Right atrium auricular region (tissue), 2 donors: ENCODE results near the gene CACNA2D3. TPM values are rescaled to one million over a fixed set of nuclear protein-coding genes. Genes with fewer than 3 reads are reported as not detected.

Experiments
- DNase-seq: peaks from one replicate; pipeline ENCODE4 v3.0.0-alpha.2; 2019; ENCODE audit warnings: low spot score
- H3K27ac ChIP-seq, 2 donors: fragments of 200-600 bp; sonication (generic); 1 replicate in 1 of 2; 2 replicates in 1 of 2; pipeline ENCODE4 v1.5.1; 2016 to 2019
- H3K27me3 ChIP-seq, 2 donors: fragments of 200-600 bp; sonication (generic); one replicate each; pipeline versions ENCODE4 v1.5.1 to v1.6.0; 2017 to 2019
- H3K36me3 ChIP-seq: fragments of 200-600 bp; sonication (generic); one replicate; pipeline ENCODE4 v1.5.1; 2016
- H3K4me1 ChIP-seq, 2 donors: fragments of 200-600 bp; sonication (generic); one replicate each; pipeline versions ENCODE4 v1.5.1 to v1.6.0; 2017 to 2019
- H3K4me3 ChIP-seq, 2 donors: fragments of 200-600 bp; sonication (generic); 1 replicate in 1 of 2; 2 replicates in 1 of 2; pipeline ENCODE4 v1.5.1; 2017 to 2019; ENCODE audit warnings: mild to moderate bottlenecking in 1 of 2, moderate library complexity in 1 of 2
- H3K9me3 ChIP-seq, 2 donors: fragments of 200-600 bp; sonication (generic); one replicate each; pipeline ENCODE4 v1.5.1; 2019
- total RNA-seq, 2 donors: library from RNA; depleted of rRNA; stranded (reverse); fragments of >200 nt; gene quantifications; one replicate each; pipeline ENCODE4 v1.1.0, GENCODE V29; 2016
- TF ChIP-seq, protein P1 (sequence below), 2 donors: fragments of 200-600 bp; sonication (generic); IDR thresholded peaks; one replicate each; pipeline ENCODE4 v1.5.1; 2019; ENCODE audit warnings: antibody characterized with exemption in 2 of 2

Gene CACNA2D3
- total RNA-seq, 2 donors from 2014 or later = 10.9 to 17.2 TPM

- Histone ChIP-seq H3K36me3 (no peaks in the 10 kb centered on the region), H3K27ac (no peak overlapping the region), H3K4me1 (peaks cover 0 to 7% of the 10 kb centered on the region in 2 donors), H3K4me3 (no peak overlapping the region), H3K9me3 (no peaks in the 10 kb centered on the region), H3K27me3 (no peaks in the 10 kb centered on the region)
- DNase-seq = no peak
- TF ChIP-seq, protein P1, sequence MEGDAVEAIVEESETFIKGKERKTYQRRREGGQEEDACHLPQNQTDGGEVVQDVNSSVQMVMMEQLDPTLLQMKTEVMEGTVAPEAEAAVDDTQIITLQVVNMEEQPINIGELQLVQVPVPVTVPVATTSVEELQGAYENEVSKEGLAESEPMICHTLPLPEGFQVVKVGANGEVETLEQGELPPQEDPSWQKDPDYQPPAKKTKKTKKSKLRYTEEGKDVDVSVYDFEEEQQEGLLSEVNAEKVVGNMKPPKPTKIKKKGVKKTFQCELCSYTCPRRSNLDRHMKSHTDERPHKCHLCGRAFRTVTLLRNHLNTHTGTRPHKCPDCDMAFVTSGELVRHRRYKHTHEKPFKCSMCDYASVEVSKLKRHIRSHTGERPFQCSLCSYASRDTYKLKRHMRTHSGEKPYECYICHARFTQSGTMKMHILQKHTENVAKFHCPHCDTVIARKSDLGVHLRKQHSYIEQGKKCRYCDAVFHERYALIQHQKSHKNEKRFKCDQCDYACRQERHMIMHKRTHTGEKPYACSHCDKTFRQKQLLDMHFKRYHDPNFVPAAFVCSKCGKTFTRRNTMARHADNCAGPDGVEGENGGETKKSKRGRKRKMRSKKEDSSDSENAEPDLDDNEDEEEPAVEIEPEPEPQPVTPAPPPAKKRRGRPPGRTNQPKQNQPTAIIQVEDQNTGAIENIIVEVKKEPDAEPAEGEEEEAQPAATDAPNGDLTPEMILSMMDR (IDR thresholded peaks at IDR 0.05) = no peak
These were observed 36.4 kb upstream of the CACNA2D3 start for GRCh38 chr3:54085936-54086335.

DNA sequence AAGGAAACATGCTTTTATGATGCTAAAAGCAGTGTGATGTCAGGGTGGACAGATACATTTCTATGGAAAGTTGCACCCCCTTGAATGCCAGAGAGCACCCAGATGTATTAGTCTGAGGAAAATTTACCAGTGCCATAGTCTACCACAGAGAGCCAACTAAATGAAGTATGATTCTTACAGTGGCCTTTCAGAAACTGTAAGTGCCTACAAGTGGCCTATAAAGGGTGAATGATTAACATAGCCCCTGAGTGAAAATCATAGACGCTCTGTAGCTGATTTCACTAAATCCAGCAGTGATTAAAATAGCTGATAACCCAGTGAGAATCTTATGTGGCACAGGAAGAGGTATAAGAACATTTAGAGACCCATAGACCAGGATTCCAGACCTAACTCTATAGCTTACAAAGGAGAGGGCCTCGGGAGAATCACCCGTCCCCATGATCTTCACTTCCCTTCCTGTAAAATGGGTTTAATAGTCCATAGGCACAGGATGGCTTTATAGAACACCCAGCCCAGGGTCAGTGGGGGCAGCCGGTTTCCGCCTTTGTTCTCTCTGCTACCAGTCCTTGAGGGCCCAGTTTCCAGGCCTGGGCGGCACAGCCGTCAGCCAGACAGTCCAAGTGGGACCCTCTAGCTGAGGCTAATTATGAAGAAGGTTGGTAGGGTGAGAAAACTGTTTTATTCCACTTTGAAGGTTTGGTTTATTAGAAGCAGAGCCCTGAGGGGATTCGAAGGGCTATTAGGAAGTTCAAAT lies 35.5 kb upstream of the CACNA2D3 start:
- Histone ChIP-seq H3K4me3 (no peak overlapping the region), H3K36me3 (no peaks in the 10 kb centered on the region), H3K9me3 (no peaks in the 10 kb centered on the region), H3K27ac (no peak overlapping the region), H3K27me3 (no peaks in the 10 kb centered on the region), H3K4me1 (peaks cover 0 to 7% of the 10 kb centered on the region in 2 donors)
- no peak for DNase-seq
- TF ChIP-seq, protein P1 (IDR thresholded peaks at IDR 0.05) = no peak

DNA sequence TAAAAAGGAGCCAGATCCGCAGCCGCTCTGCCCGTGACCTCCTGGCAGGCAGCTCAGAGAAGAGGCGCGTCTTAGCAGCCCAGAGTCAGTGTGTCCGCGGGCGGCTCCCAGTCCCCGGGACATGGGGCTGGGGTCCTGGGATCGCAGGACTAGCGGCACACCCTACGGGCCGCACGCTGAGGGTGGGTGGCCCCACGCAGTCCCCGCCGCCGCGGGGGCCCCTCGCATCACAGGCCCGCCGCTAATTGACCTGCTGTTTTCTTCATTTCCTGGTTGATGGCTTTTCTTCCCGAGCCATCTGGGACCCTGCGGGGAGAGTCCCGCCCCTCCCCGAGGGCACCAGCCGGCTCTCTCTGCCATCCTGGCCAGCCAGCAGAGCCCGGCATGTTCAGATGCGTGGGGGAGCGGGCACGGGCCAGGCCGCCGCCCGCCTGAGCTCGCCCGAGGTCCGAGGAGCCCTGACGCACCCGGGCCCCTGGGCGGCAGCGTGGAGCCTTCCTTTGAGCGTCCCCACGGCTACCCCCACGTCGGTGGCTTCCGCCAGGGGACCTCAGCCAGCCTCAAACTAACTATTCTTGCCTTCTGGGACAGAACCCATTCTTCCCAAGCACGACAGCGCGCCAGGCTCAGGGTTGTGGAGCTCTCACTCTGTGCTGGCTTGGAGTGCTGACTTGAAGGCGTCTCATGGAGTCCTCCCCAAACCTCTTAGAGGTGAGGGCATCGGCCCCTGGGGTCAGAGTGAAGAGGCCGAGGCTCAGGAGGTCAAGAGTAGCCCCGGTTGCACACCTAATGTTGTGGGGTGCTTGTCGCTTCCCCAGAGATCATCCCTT lies 34.6 kb upstream of the CACNA2D3 start:
- no peaks in the 10 kb centered on the region for H3K27me3 ChIP-seq
- TF ChIP-seq, protein P1 (IDR thresholded peaks at IDR 0.05) = no peak
- peak overlapping the region; percentile 27 to 40 for H3K4me3 ChIP-seq

DNA sequence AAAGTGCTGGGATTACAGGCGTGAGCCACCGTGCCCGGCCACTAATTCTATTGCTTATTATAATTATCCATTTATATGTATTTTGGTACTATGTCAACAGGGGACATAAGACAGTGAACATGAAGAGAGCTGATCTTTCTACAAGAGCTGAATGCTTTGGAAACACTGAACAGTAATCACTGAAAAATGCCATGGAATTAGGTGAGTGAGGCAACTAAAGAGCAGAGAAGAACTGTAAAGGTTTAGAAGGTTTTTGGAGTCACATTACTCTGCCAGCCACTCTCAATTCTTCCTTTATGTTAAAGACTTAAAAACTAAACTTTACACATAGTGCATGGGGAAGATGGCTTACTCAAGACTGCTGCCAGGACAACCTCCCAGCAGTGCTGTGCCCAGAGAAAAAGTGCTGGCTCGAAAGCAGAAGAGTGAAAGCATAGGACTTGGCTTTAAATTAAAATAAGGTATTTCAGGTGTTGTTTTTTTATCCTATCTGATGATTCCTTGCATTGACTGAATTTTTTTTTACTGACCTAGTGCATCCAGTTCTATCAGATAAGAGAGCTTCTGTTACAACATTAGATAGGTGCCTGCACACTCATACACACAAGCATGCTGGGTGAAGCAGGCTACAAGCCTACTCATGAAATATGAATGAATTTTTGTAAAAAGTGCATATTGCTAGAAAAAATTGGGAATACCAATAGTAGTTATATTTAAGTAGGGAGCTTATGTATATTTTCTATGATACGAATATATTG lies 28.7 kb upstream of the CACNA2D3 start:
- no peaks in the 10 kb centered on the region for H3K36me3 ChIP-seq
- H3K27ac ChIP-seq = no peak overlapping the region
- TF ChIP-seq, protein P1 (IDR thresholded peaks at IDR 0.05) = no peak
- H3K27me3 ChIP-seq = no peaks in the 10 kb centered on the region
- no peaks in the 10 kb centered on the region for H3K4me1 ChIP-seq
- no peak for DNase-seq
- no peaks in the 10 kb centered on the region for H3K9me3 ChIP-seq
- no peak overlapping the region for H3K4me3 ChIP-seq

More for the DNA sequence above, 34.6 kb upstream of the CACNA2D3 start:
- no peak for DNase-seq
- H3K4me1 ChIP-seq = peaks cover 0 to 7% of the 10 kb centered on the region in 2 donors
- no peaks in the 10 kb centered on the region for H3K9me3 ChIP-seq
- no peaks in the 10 kb centered on the region for H3K36me3 ChIP-seq
- no peak overlapping the region for H3K27ac ChIP-seq

GRCh38 chr3:54094926-54095325 lies 27.4 kb upstream of the CACNA2D3 start:
- Histone ChIP-seq H3K4me1 (no peaks in the 10 kb centered on the region), H3K4me3 (no peak overlapping the region), H3K36me3 (no peaks in the 10 kb centered on the region), H3K27me3 (no peaks in the 10 kb centered on the region), H3K9me3 (no peaks in the 10 kb centered on the region), H3K27ac (no peak overlapping the region)
- TF ChIP-seq, protein P1 (IDR thresholded peaks at IDR 0.05) = no peak
- no peak for DNase-seq
